Neural cell (in vitro differentiated cells): Measurements from ENCODE around the gene DUS3L. TPM values are rescaled to one million over a fixed set of nuclear protein-coding genes. Genes with fewer than 3 reads are reported as not detected.

ENCODE experiments used
- H2AFZ ChIP-seq: fragments of 200-600, 300-800 bp; sonication (generic), shearing (Covaris generic); 2 replicates; pipeline ENCODE4 v1.6.0; 2014; ENCODE audit warnings: low read depth, mild to moderate bottlenecking, antibody characterized with exemption, low read length, moderate library complexity
- H3F3A ChIP-seq: fragments of 200-600 bp; shearing (Covaris generic); 2 replicates; pipeline ENCODE4 v1.6.1; 2016; ENCODE audit warnings: mild to moderate bottlenecking, moderate library complexity, mixed read lengths, antibody characterized with exemption, low read length; ENCODE audit not compliant: insufficient read depth, poor library complexity, severe bottlenecking
- H3K27ac ChIP-seq: fragments of 200-600, 300-800 bp; sonication (generic), shearing (Covaris generic); 2 replicates; pipeline ENCODE4 v1.5.1; 2014; ENCODE audit warnings: mild to moderate bottlenecking, low read length, moderate library complexity
- H3K27me3 ChIP-seq: fragments of 300-800, 200-600 bp; sonication (generic), shearing (Covaris generic); 2 replicates; pipeline ENCODE4 v1.6.0; 2014; ENCODE audit warnings: mild to moderate bottlenecking, low read depth, low read length, moderate library complexity; ENCODE audit not compliant: insufficient read depth
- H3K36me3 ChIP-seq: fragments of 300-800, 200-600 bp; sonication (generic), shearing (Covaris generic); 2 replicates; pipeline ENCODE4 v1.5.1; 2014; ENCODE audit warnings: mild to moderate bottlenecking, antibody characterized with exemption, low read length, moderate library complexity; ENCODE audit not compliant: insufficient read depth
- H3K4me2 ChIP-seq: fragments of 300-800, 200-600 bp; sonication (generic), shearing (Covaris generic); 2 replicates; pipeline ENCODE4 v1.6.0; 2014; ENCODE audit warnings: mild to moderate bottlenecking, low read length
- H3K4me3 ChIP-seq: fragments of 300-800, 200-600 bp; sonication (generic), shearing (Covaris generic); 2 replicates; pipeline ENCODE4 v1.5.1; 2014; ENCODE audit warnings: mild to moderate bottlenecking, low read length, moderate library complexity
- H3K79me2 ChIP-seq: fragments of 200-600 bp; shearing (Covaris generic); replicated peaks from 2 replicates; pipeline ENCODE4 v1.6.0; 2014; ENCODE audit warnings: mild to moderate bottlenecking, low read length, moderate library complexity; ENCODE audit not compliant: insufficient read depth
- H3K9ac ChIP-seq: fragments of 300-800, 200-600 bp; sonication (generic), shearing (Covaris generic); 2 replicates; pipeline ENCODE4 v1.6.1; 2016; ENCODE audit warnings: mild to moderate bottlenecking, low read length, mixed read lengths
- H3K9me2 ChIP-seq: fragments of 200-600 bp; shearing (Covaris generic); 2 replicates; pipeline ENCODE4 v1.6.1; 2016; ENCODE audit warnings: mild to moderate bottlenecking, low read length, mixed read lengths; ENCODE audit not compliant: insufficient read depth
- H3K9me3 ChIP-seq: fragments of 200-600, 300-800 bp; sonication (generic), shearing (Covaris generic); 2 replicates; pipeline ENCODE4 v1.6.1; 2016; ENCODE audit warnings: mild to moderate bottlenecking, mixed run types, low read length, moderate library complexity, mixed read lengths
- H4K20me1 ChIP-seq: fragments of 200-600 bp; shearing (Covaris generic); 2 replicates; pipeline ENCODE4 v1.6.1; 2016; ENCODE audit warnings: mild to moderate bottlenecking, mixed run types; ENCODE audit not compliant: insufficient read depth
- CTCF ChIP-seq: fragments of 450-650 bp; IDR thresholded peaks from 2 replicates; pipeline ENCODE4 v1.5.1; 2014; ENCODE audit warnings: antibody characterized with exemption, mild to moderate bottlenecking, moderate library complexity; ENCODE audit not compliant: poor library complexity, severe bottlenecking
- EP300 ChIP-seq: fragments of 450-650 bp; conservative IDR thresholded peaks from 2 replicates; pipeline ENCODE4 v1.6.1; 2014; ENCODE audit warnings: antibody characterized with exemption, mild to moderate bottlenecking, moderate library complexity; ENCODE audit not compliant: poor library complexity, severe bottlenecking
- EZH2 ChIP-seq: fragments of 200-600, 300-800 bp; shearing (Covaris generic), sonication (generic); IDR thresholded peaks from 2 replicates; pipeline ENCODE4 v1.6.1; 2014; ENCODE audit warnings: antibody characterized with exemption, low read length, borderline replicate concordance, mild to moderate bottlenecking; ENCODE audit not compliant: insufficient read depth, poor library complexity, severe bottlenecking
- MXI1 ChIP-seq: fragments of 450-650 bp; conservative IDR thresholded peaks from 2 replicates; pipeline ENCODE4 v1.6.1; 2014; ENCODE audit warnings: antibody characterized with exemption, mild to moderate bottlenecking; ENCODE audit not compliant: poor library complexity, severe bottlenecking
- POLR2AphosphoS5 ChIP-seq: IDR thresholded peaks from 2 replicates; pipeline ENCODE4 v1.6.1; 2012
- RAD21 ChIP-seq: fragments of 450-650 bp; conservative IDR thresholded peaks from 2 replicates; pipeline ENCODE4 v1.6.1; 2014; ENCODE audit warnings: antibody characterized with exemption, mild to moderate bottlenecking, moderate library complexity
- REST ChIP-seq: IDR thresholded peaks from 2 replicates; pipeline ENCODE4 v1.6.1; 2012; ENCODE audit warnings: borderline replicate concordance
- SMC3 ChIP-seq: fragments of 450-650 bp; conservative IDR thresholded peaks from 2 replicates; pipeline ENCODE4 v1.6.1; 2014; ENCODE audit warnings: antibody characterized with exemption, mild to moderate bottlenecking, moderate library complexity; ENCODE audit not compliant: poor library complexity
- TAF1 ChIP-seq: IDR thresholded peaks from 2 replicates; pipeline ENCODE4 v1.6.1; 2012; ENCODE audit warnings: low read depth
- polyA plus RNA-seq: library from polyadenylated mRNA; depleted of rRNA; stranded (reverse); fragments of >200 nt; gene quantifications from 2 replicates; pipeline ENCODE4 v1.2.3, GENCODE V29; 2014

DUS3L gene
- polyA plus RNA-seq, 1 donor from 2014 or later = 34.2 TPM

GRCh38 chr19:5753743-5754142 is 37.2 kb downstream of the DUS3L start:
- Histone ChIP-seq H3K79me2 (no peaks in the 10 kb centered on the region), H3K4me2 (no peak overlapping the region), H3K9me3 (no peaks in the 10 kb centered on the region), H3K4me3 (no peak overlapping the region), H3K27ac (no peak overlapping the region), H2AFZ (no peak overlapping the region), H4K20me1 (no peaks in the 10 kb centered on the region), H3K27me3 (no peaks in the 10 kb centered on the region), H3K9me2 (no peaks in the 10 kb centered on the region), H3K36me3 (no peaks in the 10 kb centered on the region), H3K9ac (no peak overlapping the region), H3F3A (no peaks in the 10 kb centered on the region)
- TF ChIP-seq TAF1 (no peak), RAD21 (no peak), EP300 (no peak), POLR2AphosphoS5 (no peak), CTCF (no peak), REST (no peak), EZH2 (no peak), MXI1 (no peak), SMC3 (no peak)

- H3K27ac ChIP-seq = no peak overlapping the region
- H2AFZ ChIP-seq = no peak overlapping the region
- H3K9ac ChIP-seq = no peak overlapping the region
- H3K79me2 ChIP-seq = no peaks in the 10 kb centered on the region
- no peaks in the 10 kb centered on the region for H3K27me3 ChIP-seq
- H3F3A ChIP-seq = no peaks in the 10 kb centered on the region
- no peaks in the 10 kb centered on the region for H3K36me3 ChIP-seq
- no peak overlapping the region for H3K4me3 ChIP-seq
- TF ChIP-seq POLR2AphosphoS5 (no peak), EP300 (no peak), RAD21 (no peak)
- no peak overlapping the region for H3K4me2 ChIP-seq
- H3K9me3 ChIP-seq = no peaks in the 10 kb centered on the region
- H4K20me1 ChIP-seq = no peaks in the 10 kb centered on the region
- no peaks in the 10 kb centered on the region for H3K9me2 ChIP-seq
Measured at GRCh38 chr19:5751709-5752108, 39.3 kb downstream of the DUS3L start.

GRCh38 chr19:5749505-5749904 is 41.5 kb downstream of the DUS3L start:
- Histone ChIP-seq H3K4me3 (no peak overlapping the region), H3K9me3 (no peaks in the 10 kb centered on the region), H3K27ac (no peak overlapping the region), H3K36me3 (no peaks in the 10 kb centered on the region), H3F3A (no peaks in the 10 kb centered on the region), H3K9ac (no peak overlapping the region), H2AFZ (no peak overlapping the region), H3K9me2 (no peaks in the 10 kb centered on the region), H4K20me1 (no peaks in the 10 kb centered on the region), H3K27me3 (no peaks in the 10 kb centered on the region), H3K4me2 (no peak overlapping the region), H3K79me2 (no peaks in the 10 kb centered on the region)
- TF ChIP-seq POLR2AphosphoS5 = no peak
- no peak for TF ChIP-seq REST
- no peak for TF ChIP-seq RAD21
- no peak for TF ChIP-seq EZH2
- TF ChIP-seq EP300 = no peak
- TF ChIP-seq TAF1 = no peak
- TF ChIP-seq CTCF = no peak
